Endothelial cell (in vitro differentiated cells): ENCODE results near the gene CTNNA3. TPM values are rescaled to one million over a fixed set of nuclear protein-coding genes. Genes with fewer than 3 reads are reported as not detected.

Experiments
- DNase-seq: peaks from one replicate; pipeline ENCODE4 v3.0.0; 2021; ENCODE audit warnings: low spot score
- H3K27ac Mint-ChIP-seq: one replicate; pipeline ENCODE4 v1.8.0; 2021; ENCODE audit warnings: mixed read lengths, inconsistent platforms; ENCODE audit not compliant: unreplicated experiment
- H3K27me3 Mint-ChIP-seq: one replicate; pipeline ENCODE4 v1.8.0; 2021; ENCODE audit warnings: mild to moderate bottlenecking, moderate library complexity, mixed read lengths, inconsistent platforms; ENCODE audit not compliant: unreplicated experiment
- H3K36me3 Mint-ChIP-seq: one replicate; pipeline ENCODE4 v1.8.0; 2021; ENCODE audit warnings: mild to moderate bottlenecking, low read depth, mixed read lengths, inconsistent platforms; ENCODE audit not compliant: unreplicated experiment
- H3K4me1 Mint-ChIP-seq: one replicate; pipeline ENCODE4 v1.8.0; 2021; ENCODE audit warnings: mild to moderate bottlenecking, mixed read lengths, inconsistent platforms; ENCODE audit not compliant: unreplicated experiment
- H3K4me3 Mint-ChIP-seq: one replicate; pipeline ENCODE4 v1.8.0; 2021; ENCODE audit warnings: mild to moderate bottlenecking, mixed read lengths, inconsistent platforms; ENCODE audit not compliant: unreplicated experiment
- H3K9me3 Mint-ChIP-seq: one replicate; pipeline ENCODE4 v1.8.0; 2021; ENCODE audit warnings: mixed read lengths, inconsistent platforms; ENCODE audit not compliant: unreplicated experiment
- CTCF ChIP-seq: fragments of 200-600 bp; sonication (generic); IDR thresholded peaks from one replicate; pipeline ENCODE4 v1.5.0; 2021; ENCODE audit warnings: antibody characterized with exemption; ENCODE audit not compliant: unreplicated experiment
- total RNA-seq: library from RNA; stranded (reverse); fragmentation: NEBNext Ultra II Directional; extraction: Animal tissue kit (Norgen Biotek cat#: 25700); gene quantifications from one replicate; pipeline ENCODE4 v1.2.1, GENCODE V29; 2021; ENCODE audit not compliant: unreplicated experiment

CTNNA3 gene
- total RNA-seq, 1 donor from 2014 or later, result 2.3 TPM

GRCh38 chr10:66842867-66843266, 853.1 kb downstream of the CTNNA3 start:
- no peaks in the 10 kb centered on the region for H3K4me1 Mint-ChIP-seq
- no peak overlapping the region for H3K4me3 Mint-ChIP-seq
- no peaks in the 10 kb centered on the region for H3K9me3 Mint-ChIP-seq
- H3K36me3 Mint-ChIP-seq, result no peaks in the 10 kb centered on the region
- no peaks in the 10 kb centered on the region for H3K27me3 Mint-ChIP-seq
- no peak overlapping the region for H3K27ac Mint-ChIP-seq
- TF ChIP-seq CTCF, result no peak
- DNase-seq, result no peak

- no peak overlapping the region for H3K4me3 Mint-ChIP-seq
- no peaks in the 10 kb centered on the region for H3K9me3 Mint-ChIP-seq
- H3K36me3 Mint-ChIP-seq, result no peaks in the 10 kb centered on the region
- no peak for TF ChIP-seq CTCF
- no peak for DNase-seq
- no peak overlapping the region for H3K27ac Mint-ChIP-seq
- H3K27me3 Mint-ChIP-seq, result no peaks in the 10 kb centered on the region
- H3K4me1 Mint-ChIP-seq, result no peaks in the 10 kb centered on the region
These were observed 853.6 kb downstream of the CTNNA3 start for GRCh38 chr10:66842371-66842770.

- no peaks in the 10 kb centered on the region for H3K36me3 Mint-ChIP-seq
- no peak overlapping the region for H3K27ac Mint-ChIP-seq
- H3K27me3 Mint-ChIP-seq, result no peaks in the 10 kb centered on the region
- H3K9me3 Mint-ChIP-seq, result no peaks in the 10 kb centered on the region
- no peak for DNase-seq
- no peak for TF ChIP-seq CTCF
- no peaks in the 10 kb centered on the region for H3K4me1 Mint-ChIP-seq
- H3K4me3 Mint-ChIP-seq, result no peak overlapping the region
These were observed 857.3 kb downstream of the CTNNA3 start for GRCh38 chr10:66838656-66839055.

GRCh38 chr10:66837990-66838389, 858.0 kb downstream of the CTNNA3 start:
- no peaks in the 10 kb centered on the region for H3K27me3 Mint-ChIP-seq
- DNase-seq, result no peak
- no peak overlapping the region for H3K4me3 Mint-ChIP-seq
- no peaks in the 10 kb centered on the region for H3K9me3 Mint-ChIP-seq
- no peaks in the 10 kb centered on the region for H3K4me1 Mint-ChIP-seq
- TF ChIP-seq CTCF, result no peak
- no peak overlapping the region for H3K27ac Mint-ChIP-seq
- no peaks in the 10 kb centered on the region for H3K36me3 Mint-ChIP-seq

- no peak overlapping the region for H3K27ac Mint-ChIP-seq
- no peaks in the 10 kb centered on the region for H3K27me3 Mint-ChIP-seq
- no peak for TF ChIP-seq CTCF
- DNase-seq, result no peak
- H3K4me3 Mint-ChIP-seq, result no peak overlapping the region
- H3K9me3 Mint-ChIP-seq, result no peaks in the 10 kb centered on the region
- no peaks in the 10 kb centered on the region for H3K4me1 Mint-ChIP-seq
- H3K36me3 Mint-ChIP-seq, result no peaks in the 10 kb centered on the region
These were observed 858.7 kb downstream of the CTNNA3 start for GRCh38 chr10:66837335-66837734.
